Adrenal gland (tissue), 12 donors: ENCODE data around the gene PI4KA. TPM values are rescaled to one million over a fixed set of nuclear protein-coding genes. Genes with fewer than 3 reads are reported as not detected.
"Not testable (repeated sequence)": the region's sequence is repeated elsewhere in the genome, so short reads cannot be mapped to it uniquely, and the experiment has no call there.

Source experiments
- DNase-seq, 7 donors: peaks; one replicate each; pipeline ENCODE4 v3.0.0-alpha.2; 2019 to 2020
- H3K27ac ChIP-seq, 5 donors: fragments of 200-600 bp; sonication (generic) in 4 of 5; 1 replicate in 3 of 5; 2 replicates in 2 of 5; pipeline versions ENCODE4 v1.5.1 to v1.8.0; 2016 to 2020; ENCODE audit warnings: mild to moderate bottlenecking in 1 of 5
- H3K27me3 ChIP-seq: fragments of 200-600 bp; 2 replicates; pipeline ENCODE4 v1.8.0; 2021
- H3K36me3 ChIP-seq, 2 donors: fragments of 200-600 bp; replicated peaks in 1 of 2; 1 replicate in 1 of 2; 2 replicates in 1 of 2; pipeline versions ENCODE4 v1.5.1 to v1.8.0; 2018 to 2022
- H3K4me1 ChIP-seq, 2 donors: fragments of 200-600 bp; replicated peaks in 1 of 2; 1 replicate in 1 of 2; 2 replicates in 1 of 2; pipeline versions ENCODE4 v1.5.1 to v1.8.0; 2018 to 2021
- H3K4me3 ChIP-seq, 4 donors: fragments of 200-600 bp; sonication (generic) in 3 of 4; one replicate each; pipeline ENCODE4 v1.5.1; 2016 to 2018
- H3K9me3 ChIP-seq, 3 donors: fragments of 200-600 bp; sonication (generic) in 1 of 3; replicated peaks in 1 of 3; 1 replicate in 2 of 3; 2 replicates in 1 of 3; pipeline versions ENCODE4 v1.5.1 to v1.8.0; 2016 to 2021
- WGBS, 4 donors: extraction: QIAGEN DNeasy Blood & Tissue Kit in 2 of 4; methylation state at CpG; one replicate each; pipeline versions ENCODE4 v1.1.5 to v1.1.7; 2013 to 2017; 5-methylcytosine and 5-hydroxymethylcytosine counted together
- intact Hi-C, 2 donors: fragments of 100-400 bp; cut with DNase I; formaldehyde crosslinking; loops; one replicate each; pipeline versions ENCODE4 v1.14.1 to v1.15.0; 2022 to 2023
- polyA plus RNA-seq, 3 donors: library from polyadenylated mRNA; stranded (reverse); fragments of 200-250 nt in 2 of 3; fragments of 350-450 nt in 1 of 3; fragmentation: Illumina TruSeq in 1 of 3; extraction: RNeasy Lipid Tissue Mini Kit (QIAGEN cat#74804) in 1 of 3; gene quantifications; one replicate each; pipeline ENCODE4 v1.2.3, GENCODE V29; 2013 to 2014
- total RNA-seq, 9 donors: library from RNA; depleted of rRNA in 4 of 9; stranded (reverse); fragments of >200 nt in 4 of 9; fragments of 120-200 nt in 1 of 9; fragmentation: NEBNext Ultra II Directional in 1 of 9; extraction: Animal tissue kit (Norgen Biotek cat#: 25700) in 1 of 9; gene quantifications; one replicate each; pipeline versions ENCODE4 v1.1.0 to v1.2.4, GENCODE V29; 2013 to 2023
- TF ChIP-seq, protein P1 (sequence below), 6 experiments: fragments of 450-650 bp in 4 of 6; fragments of 200-600 bp in 2 of 6; sonication (generic) in 1 of 6; IDR thresholded peaks; 1 replicate in 5 of 6; 2 replicates in 1 of 6; pipeline versions ENCODE4 v1.5.1 to v1.8.0; 2016 to 2021; ENCODE audit warnings: antibody characterized with exemption in 6 of 6, mild to moderate bottlenecking in 2 of 6, moderate library complexity in 1 of 6
- donor health status: healthy with polysubstance abuse.
- donor health status: Bipolar disorder and iron deficiency.
- donor health status: DM: yes; HTN: yes; CAD: no.
- donor health status: DM: no; HTN: no; CAD: no.
- donor health status: DM: no; HTN: no; CAD: no.
- donor health status: DM: yes; HTN: yes; CAD: no.

Gene PI4KA
- total and polyA plus RNA-seq, 12 donors: 36.4 to 134 (median 85.6) TPM

- not testable (repeated sequence) for H3K4me3 ChIP-seq, H3K4me1 ChIP-seq, H3K36me3 ChIP-seq, H3K9me3 ChIP-seq, H3K27me3 ChIP-seq
- TF ChIP-seq, protein P1, sequence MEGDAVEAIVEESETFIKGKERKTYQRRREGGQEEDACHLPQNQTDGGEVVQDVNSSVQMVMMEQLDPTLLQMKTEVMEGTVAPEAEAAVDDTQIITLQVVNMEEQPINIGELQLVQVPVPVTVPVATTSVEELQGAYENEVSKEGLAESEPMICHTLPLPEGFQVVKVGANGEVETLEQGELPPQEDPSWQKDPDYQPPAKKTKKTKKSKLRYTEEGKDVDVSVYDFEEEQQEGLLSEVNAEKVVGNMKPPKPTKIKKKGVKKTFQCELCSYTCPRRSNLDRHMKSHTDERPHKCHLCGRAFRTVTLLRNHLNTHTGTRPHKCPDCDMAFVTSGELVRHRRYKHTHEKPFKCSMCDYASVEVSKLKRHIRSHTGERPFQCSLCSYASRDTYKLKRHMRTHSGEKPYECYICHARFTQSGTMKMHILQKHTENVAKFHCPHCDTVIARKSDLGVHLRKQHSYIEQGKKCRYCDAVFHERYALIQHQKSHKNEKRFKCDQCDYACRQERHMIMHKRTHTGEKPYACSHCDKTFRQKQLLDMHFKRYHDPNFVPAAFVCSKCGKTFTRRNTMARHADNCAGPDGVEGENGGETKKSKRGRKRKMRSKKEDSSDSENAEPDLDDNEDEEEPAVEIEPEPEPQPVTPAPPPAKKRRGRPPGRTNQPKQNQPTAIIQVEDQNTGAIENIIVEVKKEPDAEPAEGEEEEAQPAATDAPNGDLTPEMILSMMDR (IDR thresholded peaks at IDR 0.05): peak in 3 of 6 experiments; percentile 64 to 95 (median 94)
- intact Hi-C loops: loop anchor here in 1 of 2 donors (10.0 kb wide), 1 partner anchor 93 kb away; no protein-coding TSS in a partner anchor
- H3K27ac ChIP-seq: peak overlapping the region in 3 of 5 donors; percentile 8 to 72 (median 47)
- 0 to 30% (median 24%) methylated on average over 5 to 15 of the region's 17 CpGs for WGBS, 4 donors
- peak in 6 of 7 donors; percentile 56 to 93 (median 68) for DNase-seq
Observed at GRCh38 chr22:20697481-20698113, 161.0 kb downstream of the PI4KA start.

GRCh38 chr22:20696056-20696455, 162.6 kb downstream of the PI4KA start:
- H3K27me3 ChIP-seq, H3K9me3 ChIP-seq, H3K27ac ChIP-seq, H3K4me3 ChIP-seq, H3K36me3 ChIP-seq, H3K4me1 ChIP-seq: not testable (repeated sequence)
- 63 to 95% (median 78%) methylated on average over 2 to 3 of the region's 4 CpGs; no CpG with 5 or more reads in 1 of the 4 donors for WGBS, 4 donors
- intact Hi-C loops: loop anchor here in 1 of 2 donors (10.0 kb wide), 1 partner anchor 91 kb away; no protein-coding TSS in a partner anchor
- DNase-seq: peak in 1 of 7 donors; percentile 21

- not testable (repeated sequence) for H3K4me1 ChIP-seq, H3K27me3 ChIP-seq, H3K9me3 ChIP-seq, H3K27ac ChIP-seq, H3K4me3 ChIP-seq, H3K36me3 ChIP-seq
- intact Hi-C loops: loop anchor here in 1 of 2 donors (10.0 kb wide), 1 partner anchor 90 kb away; no protein-coding TSS in a partner anchor
- 77 to 92% methylated on average over 6 to 9 of the region's 12 CpGs; no CpG with 5 or more reads in 2 of the 4 donors for WGBS, 4 donors
- peak in 1 of 7 donors; percentile 11 for DNase-seq
Observed at GRCh38 chr22:20695205-20695604, 163.4 kb downstream of the PI4KA start.

DNA sequence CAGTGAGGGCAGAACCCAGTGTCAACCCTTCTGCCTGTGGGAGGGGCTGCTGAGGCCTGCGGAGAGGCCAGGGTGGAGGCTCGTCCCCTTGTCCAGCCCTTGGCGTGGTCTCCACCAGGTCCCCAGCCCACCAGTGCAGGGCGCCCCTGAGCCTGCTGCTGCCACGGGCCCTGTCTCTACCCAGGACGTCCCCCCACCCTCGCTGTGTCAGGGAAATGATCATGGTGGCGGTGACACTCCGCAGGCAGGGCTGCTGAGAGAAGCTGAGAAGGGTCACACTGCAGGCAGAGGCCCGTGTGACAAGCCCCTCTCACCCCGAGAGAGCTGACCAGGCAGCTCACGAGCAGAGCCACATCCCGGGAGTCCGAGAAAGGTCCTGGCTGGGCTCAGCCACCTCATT, 164.4 kb downstream of the PI4KA start:
- intact Hi-C loops: loop anchor here in 1 of 2 donors (10.0 kb wide), 1 partner anchor 89 kb away; no protein-coding TSS in a partner anchor
- peak in 1 of 7 donors; percentile 30 for DNase-seq
- 72 to 100% (median 89%) methylated on average over 1 to 7 of the region's 14 CpGs; no CpG with 5 or more reads in 1 of the 4 donors for WGBS, 4 donors

GRCh38 chr22:20692926-20693325, 165.7 kb downstream of the PI4KA start:
- H3K9me3 ChIP-seq, H3K36me3 ChIP-seq, H3K27ac ChIP-seq, H3K27me3 ChIP-seq, H3K4me1 ChIP-seq, H3K4me3 ChIP-seq: not testable (repeated sequence)
- DNase-seq: peak in 1 of 7 donors; percentile 7
- intact Hi-C loops: loop anchor here in 1 of 2 donors (10.0 kb wide), 1 partner anchor 88 kb away; no protein-coding TSS in a partner anchor
- 87 to 90% (median 88%) methylated on average over 7 of the region's 7 CpGs for WGBS, 4 donors

More for the DNA sequence above, 164.4 kb downstream of the PI4KA start:
- not testable (repeated sequence) for H3K36me3 ChIP-seq, H3K9me3 ChIP-seq, H3K4me3 ChIP-seq, H3K27ac ChIP-seq, H3K4me1 ChIP-seq, H3K27me3 ChIP-seq

DNA sequence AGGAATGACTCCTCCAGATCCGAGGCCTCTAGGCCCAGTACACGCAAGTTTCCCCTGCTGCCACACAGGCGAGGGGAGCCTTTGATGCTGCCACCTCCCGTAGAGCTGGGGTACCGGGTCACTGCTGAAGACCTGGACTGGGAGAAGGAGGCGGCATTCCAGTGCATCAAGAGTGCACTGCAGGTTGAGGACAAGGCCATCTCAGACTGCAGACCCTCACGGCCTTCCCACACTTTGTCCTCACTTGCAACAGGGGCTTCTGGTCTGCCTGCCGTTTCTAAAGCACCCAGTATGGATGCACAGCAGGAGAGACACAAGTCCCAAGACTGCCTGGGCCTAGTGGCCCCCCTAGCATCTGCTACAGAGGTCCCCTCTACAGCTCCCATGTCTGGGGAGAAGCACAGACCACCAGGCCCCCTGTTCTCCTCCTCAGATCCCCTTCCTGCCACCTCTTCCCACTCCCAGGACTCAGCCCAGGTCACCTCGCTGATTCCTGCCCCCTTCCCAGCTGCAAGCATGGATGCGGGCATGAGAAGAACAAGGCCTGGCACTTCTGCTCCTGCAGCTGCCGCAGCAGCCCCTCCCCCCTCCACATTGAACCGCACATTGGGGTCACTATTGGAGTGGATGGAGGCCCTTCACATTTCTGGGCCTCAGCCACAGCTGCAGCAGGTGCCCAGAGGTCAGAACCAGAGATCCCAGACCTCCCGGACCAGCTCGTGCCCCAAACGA, 167.9 kb downstream of the PI4KA start:
- peak in 1 of 7 donors; percentile 21 for DNase-seq

DNA sequence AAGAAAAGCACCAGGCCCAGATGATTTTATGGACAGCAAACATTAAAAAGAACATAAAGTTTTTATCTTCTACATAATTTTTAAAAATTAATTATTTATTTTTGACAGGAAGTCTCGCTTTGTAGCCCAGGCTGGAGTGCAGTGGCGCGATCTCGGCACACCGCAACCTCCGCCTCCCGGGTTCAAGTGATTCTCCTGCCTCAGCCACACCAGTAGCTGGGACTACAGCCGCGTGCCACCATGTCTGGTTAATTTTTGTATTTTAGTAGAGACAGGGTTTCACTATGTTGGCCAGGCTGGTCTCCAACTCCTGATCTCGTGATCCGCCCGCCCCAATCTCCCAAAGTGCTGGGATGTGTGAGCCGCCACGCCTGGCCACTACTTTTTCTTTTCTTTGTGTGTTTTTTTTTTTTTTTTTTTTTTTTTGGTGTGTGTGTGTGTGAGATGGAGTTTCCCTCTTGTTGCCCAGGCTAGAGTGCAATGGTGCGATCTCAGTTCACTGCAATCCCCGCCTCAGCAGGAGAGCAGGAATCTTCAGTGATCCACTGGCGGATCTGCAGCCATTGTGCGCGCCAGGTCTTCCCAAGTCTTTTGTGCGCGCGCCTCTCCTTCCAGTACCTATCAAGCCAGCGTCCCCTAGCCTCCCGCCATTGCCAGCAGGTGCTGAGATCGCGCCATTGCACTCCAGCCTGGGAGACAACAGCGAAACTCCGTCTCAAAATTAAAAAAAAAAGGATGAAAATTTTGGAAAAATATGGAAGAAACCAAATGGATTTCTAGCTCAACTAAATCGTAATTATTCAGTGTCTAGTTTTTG, 171.0 kb downstream of the PI4KA start:
- H3K4me1 ChIP-seq, H3K4me3 ChIP-seq, H3K27me3 ChIP-seq, DNase-seq, H3K9me3 ChIP-seq, H3K36me3 ChIP-seq, intact Hi-C loops, H3K27ac ChIP-seq: not testable (repeated sequence)
- 94 to 95% (median 94%) methylated on average over 23 to 29 of the region's 29 CpGs for WGBS, 4 donors

More for the DNA sequence above, 167.9 kb downstream of the PI4KA start:
- intact Hi-C loops: loop anchor here in 1 of 2 donors (10.0 kb wide), 1 partner anchor 86 kb away; no protein-coding TSS in a partner anchor
- 83 to 94% (median 90%) methylated on average over 4 to 15 of the region's 15 CpGs for WGBS, 4 donors
- not testable (repeated sequence) for H3K9me3 ChIP-seq, H3K27me3 ChIP-seq, H3K4me3 ChIP-seq, H3K27ac ChIP-seq, H3K4me1 ChIP-seq, H3K36me3 ChIP-seq

DNA sequence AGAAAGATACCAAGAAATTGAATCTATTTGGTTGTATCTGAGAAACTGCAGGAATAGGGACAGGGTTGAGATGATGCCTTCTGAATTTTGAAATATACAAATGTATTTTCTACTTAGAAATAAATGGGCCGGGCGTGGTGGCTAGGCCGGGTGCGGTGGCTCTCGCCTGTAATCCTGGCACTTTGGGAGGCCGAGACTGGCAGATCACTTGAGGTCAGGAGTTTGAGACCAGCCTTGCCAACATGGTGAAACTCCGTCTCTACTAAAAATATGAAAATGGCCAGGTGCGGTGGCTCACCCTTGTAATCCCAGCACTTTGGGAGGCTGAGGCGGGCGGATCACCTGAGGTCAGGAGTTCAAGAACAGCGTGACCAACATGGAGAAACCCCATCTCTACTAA, 172.8 kb downstream of the PI4KA start:
- DNase-seq, H3K27me3 ChIP-seq, H3K36me3 ChIP-seq, H3K9me3 ChIP-seq, H3K4me3 ChIP-seq, H3K4me1 ChIP-seq, H3K27ac ChIP-seq, intact Hi-C loops: not testable (repeated sequence)
- 87 to 95% (median 91%) methylated on average over 11 of the region's 11 CpGs for WGBS, 4 donors

GRCh38 chr22:20678792-20679435, 179.7 kb downstream of the PI4KA start:
- intact Hi-C loops, H3K27ac ChIP-seq, DNase-seq, H3K4me1 ChIP-seq, H3K9me3 ChIP-seq, H3K4me3 ChIP-seq, H3K36me3 ChIP-seq, H3K27me3 ChIP-seq: not testable (repeated sequence)
- 90 to 95% (median 92%) methylated on average over 7 to 13 of the region's 13 CpGs for WGBS, 4 donors
